ENCODE results near the gene SPEM3. TPM values are rescaled to one million over a fixed set of nuclear protein-coding genes. Genes with fewer than 3 reads are reported as not detected.

The SPEM3 gene
- total and polyA plus RNA-seq, 2 of the 13 experiments (the other 11 are each of a cell fraction or from before 2014, with no cell fraction given): not detected

GRCh38 chr17:7477392-7478275 lies 49.0 kb downstream of the SPEM3 start (continued):
- TF ChIP-seq, protein P1, sequence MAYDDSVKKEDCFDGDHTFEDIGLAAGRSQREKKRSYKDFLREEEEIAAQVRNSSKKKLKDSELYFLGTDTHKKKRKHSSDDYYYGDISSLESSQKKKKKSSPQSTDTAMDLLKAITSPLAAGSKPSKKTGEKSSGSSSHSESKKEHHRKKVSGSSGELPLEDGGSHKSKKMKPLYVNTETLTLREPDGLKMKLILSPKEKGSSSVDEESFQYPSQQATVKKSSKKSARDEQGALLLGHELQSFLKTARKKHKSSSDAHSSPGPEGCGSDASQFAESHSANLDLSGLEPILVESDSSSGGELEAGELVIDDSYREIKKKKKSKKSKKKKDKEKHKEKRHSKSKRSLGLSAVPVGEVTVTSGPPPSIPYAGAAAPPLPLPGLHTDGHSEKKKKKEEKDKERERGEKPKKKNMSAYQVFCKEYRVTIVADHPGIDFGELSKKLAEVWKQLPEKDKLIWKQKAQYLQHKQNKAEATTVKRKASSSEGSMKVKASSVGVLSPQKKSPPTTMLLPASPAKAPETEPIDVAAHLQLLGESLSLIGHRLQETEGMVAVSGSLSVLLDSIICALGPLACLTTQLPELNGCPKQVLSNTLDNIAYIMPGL (CRISPR knock-in tag; IDR thresholded peaks at IDR 0.05; ENCODE audit: borderline replicate concordance in 1 of 2, low read depth in 1 of 2): no peak
- TF ChIP-seq ZBTB33 (CRISPR knock-in tag; IDR thresholded peaks at IDR 0.05): peak; percentile 33; the same call in 1 of the 2 replicates
- TF ChIP-seq SMAD1 (CRISPR knock-in tag; IDR thresholded peaks at IDR 0.05; ENCODE audit: borderline replicate concordance, low read depth): peak; percentile 4; the same call in 1 of the 2 replicates
- TF ChIP-seq ATRX (CRISPR knock-in tag; IDR thresholded peaks at IDR 0.05; ENCODE audit: borderline replicate concordance): no peak
- TF ChIP-seq ZNF12 (CRISPR knock-in tag; IDR thresholded peaks at IDR 0.05): no peak
- TF ChIP-seq, protein P2, sequence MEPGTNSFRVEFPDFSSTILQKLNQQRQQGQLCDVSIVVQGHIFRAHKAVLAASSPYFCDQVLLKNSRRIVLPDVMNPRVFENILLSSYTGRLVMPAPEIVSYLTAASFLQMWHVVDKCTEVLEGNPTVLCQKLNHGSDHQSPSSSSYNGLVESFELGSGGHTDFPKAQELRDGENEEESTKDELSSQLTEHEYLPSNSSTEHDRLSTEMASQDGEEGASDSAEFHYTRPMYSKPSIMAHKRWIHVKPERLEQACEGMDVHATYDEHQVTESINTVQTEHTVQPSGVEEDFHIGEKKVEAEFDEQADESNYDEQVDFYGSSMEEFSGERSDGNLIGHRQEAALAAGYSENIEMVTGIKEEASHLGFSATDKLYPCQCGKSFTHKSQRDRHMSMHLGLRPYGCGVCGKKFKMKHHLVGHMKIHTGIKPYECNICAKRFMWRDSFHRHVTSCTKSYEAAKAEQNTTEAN (CRISPR knock-in tag; conservative IDR thresholded peaks at IDR 0.05): no peak
- TF ChIP-seq, protein P3, sequence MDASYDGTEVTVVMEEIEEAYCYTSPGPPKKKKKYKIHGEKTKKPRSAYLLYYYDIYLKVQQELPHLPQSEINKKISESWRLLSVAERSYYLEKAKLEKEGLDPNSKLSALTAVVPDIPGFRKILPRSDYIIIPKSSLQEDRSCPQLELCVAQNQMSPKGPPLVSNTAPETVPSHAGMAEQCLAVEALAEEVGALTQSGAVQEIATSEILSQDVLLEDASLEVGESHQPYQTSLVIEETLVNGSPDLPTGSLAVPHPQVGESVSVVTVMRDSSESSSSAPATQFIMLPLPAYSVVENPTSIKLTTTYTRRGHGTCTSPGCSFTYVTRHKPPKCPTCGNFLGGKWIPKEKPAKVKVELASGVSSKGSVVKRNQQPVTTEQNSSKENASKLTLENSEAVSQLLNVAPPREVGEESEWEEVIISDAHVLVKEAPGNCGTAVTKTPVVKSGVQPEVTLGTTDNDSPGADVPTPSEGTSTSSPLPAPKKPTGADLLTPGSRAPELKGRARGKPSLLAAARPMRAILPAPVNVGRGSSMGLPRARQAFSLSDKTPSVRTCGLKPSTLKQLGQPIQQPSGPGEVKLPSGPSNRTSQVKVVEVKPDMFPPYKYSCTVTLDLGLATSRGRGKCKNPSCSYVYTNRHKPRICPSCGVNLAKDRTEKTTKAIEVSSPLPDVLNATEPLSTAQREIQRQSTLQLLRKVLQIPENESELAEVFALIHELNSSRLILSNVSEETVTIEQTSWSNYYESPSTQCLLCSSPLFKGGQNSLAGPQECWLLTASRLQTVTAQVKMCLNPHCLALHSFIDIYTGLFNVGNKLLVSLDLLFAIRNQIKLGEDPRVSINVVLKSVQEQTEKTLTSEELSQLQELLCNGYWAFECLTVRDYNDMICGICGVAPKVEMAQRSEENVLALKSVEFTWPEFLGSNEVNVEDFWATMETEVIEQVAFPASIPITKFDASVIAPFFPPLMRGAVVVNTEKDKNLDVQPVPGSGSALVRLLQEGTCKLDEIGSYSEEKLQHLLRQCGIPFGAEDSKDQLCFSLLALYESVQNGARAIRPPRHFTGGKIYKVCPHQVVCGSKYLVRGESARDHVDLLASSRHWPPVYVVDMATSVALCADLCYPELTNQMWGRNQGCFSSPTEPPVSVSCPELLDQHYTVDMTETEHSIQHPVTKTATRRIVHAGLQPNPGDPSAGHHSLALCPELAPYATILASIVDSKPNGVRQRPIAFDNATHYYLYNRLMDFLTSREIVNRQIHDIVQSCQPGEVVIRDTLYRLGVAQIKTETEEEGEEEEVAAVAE (CRISPR knock-in tag; IDR thresholded peaks at IDR 0.05; ENCODE audit: borderline replicate concordance): no peak
- TF ChIP-seq RORA (CRISPR knock-in tag; IDR thresholded peaks at IDR 0.05): no peak
- no peak for TF ChIP-seq ZNF383 (CRISPR knock-in tag; IDR thresholded peaks at IDR 0.05; ENCODE audit: borderline replicate concordance)
- no peak for TF ChIP-seq PBX2 (CRISPR knock-in tag; IDR thresholded peaks at IDR 0.05)
- TF ChIP-seq ZNF331 (CRISPR knock-in tag; IDR thresholded peaks at IDR 0.05): 0 out of 2 replicates have a peak, but pooled peaks have one; percentile 22
- TF ChIP-seq ZNF329 (CRISPR knock-in tag; IDR thresholded peaks at IDR 0.05; ENCODE audit: low read depth): no peak
- TF ChIP-seq MAFF (IDR thresholded peaks at IDR 0.05; ENCODE audit: low read depth, low read length): peak; percentile 9; the same call in 1 of the 2 replicates
- TF ChIP-seq SOX13 (IDR thresholded peaks at IDR 0.05): no peak
- no peak for TF ChIP-seq SOX13 (CRISPR knock-in tag; conservative IDR thresholded peaks at IDR 0.05 in 1 of 2, IDR thresholded peaks at IDR 0.05 in 1 of 2)
- no peak for TF ChIP-seq MEIS2 (CRISPR knock-in tag; IDR thresholded peaks at IDR 0.05)
- no peak for TF ChIP-seq MIXL1 (CRISPR knock-in tag; IDR thresholded peaks at IDR 0.05)
- TF ChIP-seq JUNB (CRISPR knock-in tag; IDR thresholded peaks at IDR 0.05; ENCODE audit: borderline replicate concordance): no peak

Data from HepG2 (cell line).